Immature natural killer cell (primary cell): ENCODE data around the gene NPB. TPM values are rescaled to one million over a fixed set of nuclear protein-coding genes. Genes with fewer than 3 reads are reported as not detected.

Experiments
- DNase-seq, 3 donors: peaks; one replicate each; pipeline ENCODE4 v3.0.0; 2022; ENCODE audit warnings: mixed read lengths in 1 of 3
- H3K27ac Mint-ChIP-seq, 6 donors: one replicate each; pipeline ENCODE4 v1.8.0; 2020; ENCODE audit warnings: mixed read lengths in 6 of 6, mild to moderate bottlenecking in 5 of 6, inconsistent platforms in 4 of 6, moderate library complexity in 3 of 6
- H3K27me3 Mint-ChIP-seq, 3 donors: one replicate each; pipeline ENCODE4 v1.8.0; 2020 to 2021; ENCODE audit warnings: low read depth in 3 of 3, mild to moderate bottlenecking in 3 of 3, mixed read lengths in 3 of 3, moderate library complexity in 3 of 3, inconsistent platforms in 1 of 3
- H3K36me3 Mint-ChIP-seq, 3 donors: one replicate each; pipeline ENCODE4 v1.8.0; 2020; ENCODE audit warnings: mixed read lengths in 3 of 3, inconsistent platforms in 2 of 3, mild to moderate bottlenecking in 2 of 3
- H3K4me1 Mint-ChIP-seq, 2 donors: one replicate each; pipeline ENCODE4 v1.8.0; 2020; ENCODE audit warnings: inconsistent platforms in 2 of 2, mild to moderate bottlenecking in 2 of 2, mixed read lengths in 2 of 2, moderate library complexity in 1 of 2
- H3K4me3 Mint-ChIP-seq, 5 donors: one replicate each; pipeline ENCODE4 v1.8.0; 2020; ENCODE audit warnings: mild to moderate bottlenecking in 5 of 5, mixed read lengths in 5 of 5, inconsistent platforms in 3 of 5, moderate library complexity in 3 of 5
- H3K9me3 Mint-ChIP-seq, 6 donors: one replicate each; pipeline ENCODE4 v1.8.0; 2020; ENCODE audit warnings: mild to moderate bottlenecking in 6 of 6, mixed read lengths in 6 of 6, inconsistent platforms in 4 of 6, moderate library complexity in 3 of 6
- polyA plus RNA-seq, 3 donors: library from polyadenylated mRNA; unstranded; fragments of 300-500 nt; fragmentation: Illumina TruSeq; gene quantifications; one replicate each; pipeline ENCODE4 v1.2.3, GENCODE V29; 2021

NPB gene
- polyA plus RNA-seq, 3 donors from 2014 or later, result not detected

DNA sequence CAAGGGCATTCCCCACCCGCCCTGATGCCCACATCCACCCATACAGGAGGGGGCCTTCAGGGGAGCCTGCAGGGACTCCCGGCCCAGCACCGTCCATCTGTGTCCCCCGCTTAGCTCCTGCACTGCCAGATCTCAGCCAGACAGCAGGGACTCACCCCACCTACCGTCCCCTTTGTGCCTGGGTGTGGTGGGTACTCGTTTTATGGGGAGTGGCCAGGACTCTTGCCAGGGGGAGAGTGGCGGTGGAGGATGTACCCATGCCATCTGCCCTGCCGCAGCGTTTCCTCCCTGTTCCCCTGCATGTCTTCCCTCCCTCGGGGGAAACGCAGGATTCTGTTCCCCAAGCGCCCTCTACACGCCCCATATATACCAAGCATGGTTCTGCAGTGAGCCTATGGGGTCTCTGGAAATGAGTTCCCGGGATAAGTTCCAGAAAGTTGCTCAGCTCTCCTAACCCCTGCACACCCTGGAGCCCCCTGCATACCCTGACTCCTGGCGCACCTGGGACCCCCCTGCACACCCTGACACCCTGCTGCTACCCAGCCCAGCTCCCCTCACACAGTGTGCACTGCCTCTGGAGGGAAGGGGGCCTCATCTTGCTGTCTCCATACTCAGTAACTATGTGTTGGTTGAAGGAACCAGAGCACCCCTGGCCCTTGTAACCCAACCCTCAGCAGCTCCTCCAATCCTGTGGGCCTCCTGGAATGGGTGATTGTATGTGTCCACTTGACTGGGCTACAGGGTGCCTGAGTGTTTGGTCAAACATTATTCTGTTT is 29.7 kb downstream of the NPB start:
- H3K27ac Mint-ChIP-seq, result no peak overlapping the region
- no peaks in the 10 kb centered on the region for H3K9me3 Mint-ChIP-seq

DNA sequence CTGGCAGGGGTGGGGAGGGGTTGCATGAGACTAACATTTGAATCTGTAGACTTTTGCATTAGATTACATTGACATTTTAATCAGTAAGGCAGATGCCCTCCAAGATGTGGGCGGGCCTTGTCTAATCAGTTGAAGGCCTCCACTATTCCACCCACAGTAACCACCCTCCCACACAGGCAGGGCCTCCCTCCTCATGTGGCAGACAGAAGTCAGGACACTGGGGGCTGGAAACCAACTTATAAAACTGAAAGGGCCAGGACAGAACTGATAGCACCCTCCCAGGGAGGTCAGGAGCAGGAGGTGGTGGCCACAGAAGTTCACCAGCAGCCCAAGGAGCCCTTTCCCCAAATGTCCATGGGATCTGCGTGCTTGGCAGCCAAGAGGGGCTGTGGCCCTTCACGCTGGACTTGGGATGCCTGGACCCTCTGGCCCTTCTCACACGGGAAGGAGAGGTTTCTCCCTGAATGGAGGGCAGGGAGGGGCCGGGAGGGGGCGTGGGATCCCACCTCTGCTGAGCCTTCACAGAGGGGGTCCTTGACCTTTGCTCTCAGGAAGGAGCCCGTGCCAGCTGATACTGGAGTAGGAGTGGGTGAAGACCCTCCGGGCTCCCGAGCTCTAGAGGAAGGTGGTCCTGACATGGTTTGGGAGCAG is 30.4 kb downstream of the NPB start:
- no peak overlapping the region for H3K27ac Mint-ChIP-seq
- H3K4me3 Mint-ChIP-seq, result no peak overlapping the region
- H3K36me3 Mint-ChIP-seq, result no peaks in the 10 kb centered on the region
- no peaks in the 10 kb centered on the region for H3K9me3 Mint-ChIP-seq
- peaks cover 0 to 7% of the 10 kb centered on the region in 2 donors for H3K4me1 Mint-ChIP-seq
- DNase-seq, result no peak
- H3K27me3 Mint-ChIP-seq, result peaks cover 3 to 4% (median 4%) of the 10 kb centered on the region in 3 donors

More for the DNA sequence above, 29.7 kb downstream of the NPB start:
- peaks cover 0 to 5% of the 10 kb centered on the region in 2 donors for H3K4me1 Mint-ChIP-seq
- peaks cover 3 to 6% (median 4%) of the 10 kb centered on the region in 3 donors for H3K27me3 Mint-ChIP-seq
- no peaks in the 10 kb centered on the region for H3K36me3 Mint-ChIP-seq
- DNase-seq, result no peak
- no peak overlapping the region for H3K4me3 Mint-ChIP-seq

DNA sequence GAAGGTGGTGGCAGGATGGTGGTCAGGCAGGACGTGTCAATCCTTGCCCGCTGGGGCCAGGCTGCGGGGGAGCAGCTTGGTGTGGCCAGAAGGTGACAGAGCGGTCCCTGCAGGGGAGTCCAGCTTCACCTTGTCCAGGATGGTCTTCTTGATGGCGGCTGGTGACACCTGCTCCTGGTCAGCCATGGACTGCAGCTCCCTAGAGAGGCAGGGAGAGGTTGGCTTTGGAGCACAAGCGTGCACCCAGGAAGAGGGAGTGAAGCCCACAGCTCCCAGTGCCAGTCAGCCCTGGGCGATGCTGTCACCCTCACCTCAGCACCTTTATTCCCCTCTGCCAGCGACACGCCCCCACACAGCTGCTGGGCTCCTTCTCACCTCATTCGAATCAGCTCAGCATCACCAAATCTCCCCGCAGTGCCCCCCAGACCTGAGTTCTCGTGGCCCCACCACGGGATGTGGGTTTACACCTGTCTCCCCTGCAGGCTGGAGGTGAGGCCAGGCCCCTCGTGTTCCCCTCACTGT is 31.2 kb downstream of the NPB start:
- H3K27me3 Mint-ChIP-seq, result peaks cover 2 to 4% (median 4%) of the 10 kb centered on the region in 3 donors
- H3K27ac Mint-ChIP-seq, result no peak overlapping the region
- no peak for DNase-seq
- no peak overlapping the region for H3K4me3 Mint-ChIP-seq
- peaks cover 0 to 10% of the 10 kb centered on the region in 2 donors for H3K4me1 Mint-ChIP-seq
- H3K36me3 Mint-ChIP-seq, result no peaks in the 10 kb centered on the region
- no peaks in the 10 kb centered on the region for H3K9me3 Mint-ChIP-seq

DNA sequence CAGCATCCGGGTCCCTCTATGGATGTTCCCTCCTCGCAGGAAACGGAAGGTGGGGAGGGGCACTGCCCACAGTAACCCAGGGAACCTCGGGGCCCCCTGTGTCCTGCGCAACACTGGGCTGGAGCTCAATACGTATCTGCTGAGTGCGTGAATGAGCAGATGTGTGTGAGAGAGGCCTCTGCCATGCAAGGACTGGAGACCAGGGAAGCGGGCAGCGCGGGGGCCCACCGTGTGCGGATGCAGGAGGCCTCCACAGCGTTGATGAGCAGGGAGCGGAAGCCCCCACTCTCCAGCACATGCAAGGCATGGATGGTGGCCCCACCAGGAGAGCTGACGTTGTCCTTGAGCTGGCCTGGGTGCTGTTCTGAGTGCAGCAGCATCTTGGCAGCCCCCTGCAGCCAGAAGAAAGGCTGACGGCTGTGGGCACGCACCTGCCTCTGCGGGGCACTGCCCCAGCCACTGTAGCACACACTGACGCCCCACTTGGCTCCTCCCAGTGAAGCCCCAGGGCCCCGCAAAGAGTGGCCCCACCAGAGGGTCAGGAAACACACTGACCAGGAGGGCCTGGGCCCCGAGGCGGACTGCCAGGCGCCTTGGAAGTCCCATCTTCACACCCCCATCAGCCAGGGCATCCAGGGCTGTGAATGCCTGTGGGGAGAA is 32.2 kb downstream of the NPB start:
- no peaks in the 10 kb centered on the region for H3K36me3 Mint-ChIP-seq
- H3K27ac Mint-ChIP-seq, result no peak overlapping the region
- no peak overlapping the region for H3K4me3 Mint-ChIP-seq
- peaks cover 2 to 4% (median 4%) of the 10 kb centered on the region in 3 donors for H3K27me3 Mint-ChIP-seq
- no peaks in the 10 kb centered on the region for H3K9me3 Mint-ChIP-seq
- no peak for DNase-seq
- peaks cover 0 to 10% of the 10 kb centered on the region in 2 donors for H3K4me1 Mint-ChIP-seq

DNA sequence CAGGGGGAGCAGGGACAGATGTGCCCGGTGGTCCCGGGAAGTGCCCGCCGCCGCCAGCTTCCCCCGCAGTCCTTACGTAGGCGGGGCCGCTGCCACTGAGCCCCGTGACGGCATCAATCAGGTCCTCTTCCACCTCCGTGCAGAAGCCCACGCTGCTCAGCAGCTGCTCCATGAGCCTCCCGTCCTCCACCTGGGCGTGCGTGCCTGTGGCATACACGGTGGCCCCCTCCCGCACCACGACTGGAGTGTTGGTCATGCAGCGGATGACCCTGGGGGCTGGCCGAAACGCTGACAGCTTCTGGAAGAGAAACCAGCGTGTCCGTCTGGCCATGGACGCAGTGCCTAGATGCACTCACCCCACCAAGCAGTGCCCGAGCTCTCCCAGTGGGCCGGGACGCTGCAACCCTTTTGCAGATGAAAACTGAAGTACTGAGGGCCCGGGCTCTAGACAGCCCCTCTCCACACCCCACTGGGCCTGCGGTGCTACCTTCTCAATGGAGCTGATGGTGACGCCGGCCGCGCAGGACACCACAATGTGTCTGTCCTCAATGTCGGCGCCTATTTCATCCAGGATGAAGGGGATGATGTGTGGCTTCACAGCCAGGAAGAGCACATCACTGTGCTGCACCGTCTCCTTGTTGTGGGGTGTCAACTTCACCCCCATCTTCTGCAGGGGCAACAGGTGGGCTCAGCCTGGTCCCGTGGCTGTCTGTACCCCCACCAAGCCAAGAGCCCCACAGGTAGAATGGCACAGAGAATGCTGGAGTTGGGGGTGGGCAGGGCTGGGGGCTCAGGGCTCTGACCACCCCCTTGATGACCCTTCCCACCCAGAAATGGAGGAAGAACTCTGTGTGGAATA is 33.0 kb downstream of the NPB start:
- no peak overlapping the region for H3K27ac Mint-ChIP-seq
- H3K4me1 Mint-ChIP-seq, result peaks cover 0 to 10% of the 10 kb centered on the region in 2 donors
- H3K36me3 Mint-ChIP-seq, result no peaks in the 10 kb centered on the region
- H3K27me3 Mint-ChIP-seq, result peaks cover 1 to 4% (median 2%) of the 10 kb centered on the region in 3 donors
- no peak overlapping the region for H3K4me3 Mint-ChIP-seq
- no peaks in the 10 kb centered on the region for H3K9me3 Mint-ChIP-seq
- DNase-seq, result no peak

DNA sequence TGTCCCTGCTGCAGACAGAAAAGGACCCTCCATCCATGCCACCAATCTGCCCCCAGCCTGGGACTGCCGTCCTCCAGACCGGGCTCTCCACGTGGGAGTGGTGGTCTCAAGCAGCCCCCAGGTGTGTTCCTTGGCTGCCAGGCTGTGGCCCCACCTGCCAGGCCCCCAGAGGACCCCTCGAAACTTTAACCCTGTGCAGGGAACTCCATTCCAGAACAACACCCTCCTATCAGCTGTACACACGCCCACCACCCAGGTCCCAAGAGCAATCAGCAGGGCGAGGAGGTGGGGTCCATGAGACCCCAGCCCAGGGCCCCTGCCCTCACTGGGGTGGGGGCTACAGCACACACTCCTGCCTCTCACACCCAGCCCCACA is 33.7 kb downstream of the NPB start:
- Mint-ChIP-seq H3K27me3 (peaks cover 0 to 6% (median 2%) of the 10 kb centered on the region in 3 donors), H3K4me1 (peaks cover 0 to 10% of the 10 kb centered on the region in 2 donors), H3K36me3 (no peaks in the 10 kb centered on the region), H3K4me3 (peak overlapping the region in 4 of 5 donors; percentile 18 to 59 (median 42)), H3K27ac (peak overlapping the region in 1 of 6 donors; percentile 35), H3K9me3 (no peaks in the 10 kb centered on the region)
- DNase-seq, result no peak

DNA sequence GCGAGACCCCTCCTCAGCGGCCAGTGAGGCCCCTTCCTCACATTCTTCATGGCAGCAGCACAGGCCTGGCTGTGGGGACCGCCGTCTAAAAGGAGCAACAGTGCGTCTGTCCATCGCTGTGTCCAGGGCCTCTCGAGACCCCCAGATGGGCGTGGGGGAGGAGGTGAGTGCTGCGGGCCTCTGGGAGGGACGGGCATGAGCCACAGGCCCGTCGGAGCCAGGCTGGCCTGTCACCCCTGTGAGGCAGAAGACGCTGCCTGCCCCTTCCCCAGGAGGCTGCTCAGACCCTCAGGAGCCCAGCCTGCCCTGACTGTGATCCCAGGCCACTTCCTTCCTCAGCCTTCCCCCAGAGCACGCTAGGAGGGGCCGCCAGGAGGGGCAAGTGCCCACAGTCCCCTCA is 37.2 kb downstream of the NPB start:
- no peaks in the 10 kb centered on the region for H3K36me3 Mint-ChIP-seq
- no peak overlapping the region for H3K4me3 Mint-ChIP-seq
- no peaks in the 10 kb centered on the region for H3K9me3 Mint-ChIP-seq
- peaks cover 0 to 10% of the 10 kb centered on the region in 2 donors for H3K4me1 Mint-ChIP-seq
- DNase-seq, result no peak
- H3K27me3 Mint-ChIP-seq, result peaks cover 0 to 7% (median 3%) of the 10 kb centered on the region in 3 donors
- H3K27ac Mint-ChIP-seq, result no peak overlapping the region

DNA sequence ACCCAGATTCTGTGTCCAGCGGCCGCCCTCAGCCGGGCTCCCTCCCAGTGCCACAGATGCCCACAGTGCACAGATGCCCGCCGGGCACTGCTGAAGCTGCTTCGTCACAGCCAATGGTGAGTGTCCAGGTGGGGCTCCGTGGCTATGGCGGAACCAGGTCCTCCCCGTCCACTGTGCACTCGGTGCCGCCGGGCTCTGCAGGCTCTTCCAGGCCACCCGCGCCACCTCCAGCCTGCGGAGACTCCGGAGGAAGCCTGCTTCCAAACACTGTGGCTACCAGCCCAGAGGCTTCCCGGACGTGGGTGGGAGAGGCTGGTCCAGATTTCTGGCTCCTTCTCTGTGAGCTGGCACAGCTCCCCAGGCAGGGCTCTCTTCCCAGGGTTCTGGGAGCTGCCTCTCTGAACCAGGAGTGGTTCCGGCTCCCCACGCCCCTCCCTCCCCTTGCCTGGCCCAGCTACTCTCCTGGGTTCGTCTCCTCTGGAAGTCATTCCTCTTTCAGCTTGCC is 37.9 kb downstream of the NPB start:
- no peak overlapping the region for H3K27ac Mint-ChIP-seq

DNA sequence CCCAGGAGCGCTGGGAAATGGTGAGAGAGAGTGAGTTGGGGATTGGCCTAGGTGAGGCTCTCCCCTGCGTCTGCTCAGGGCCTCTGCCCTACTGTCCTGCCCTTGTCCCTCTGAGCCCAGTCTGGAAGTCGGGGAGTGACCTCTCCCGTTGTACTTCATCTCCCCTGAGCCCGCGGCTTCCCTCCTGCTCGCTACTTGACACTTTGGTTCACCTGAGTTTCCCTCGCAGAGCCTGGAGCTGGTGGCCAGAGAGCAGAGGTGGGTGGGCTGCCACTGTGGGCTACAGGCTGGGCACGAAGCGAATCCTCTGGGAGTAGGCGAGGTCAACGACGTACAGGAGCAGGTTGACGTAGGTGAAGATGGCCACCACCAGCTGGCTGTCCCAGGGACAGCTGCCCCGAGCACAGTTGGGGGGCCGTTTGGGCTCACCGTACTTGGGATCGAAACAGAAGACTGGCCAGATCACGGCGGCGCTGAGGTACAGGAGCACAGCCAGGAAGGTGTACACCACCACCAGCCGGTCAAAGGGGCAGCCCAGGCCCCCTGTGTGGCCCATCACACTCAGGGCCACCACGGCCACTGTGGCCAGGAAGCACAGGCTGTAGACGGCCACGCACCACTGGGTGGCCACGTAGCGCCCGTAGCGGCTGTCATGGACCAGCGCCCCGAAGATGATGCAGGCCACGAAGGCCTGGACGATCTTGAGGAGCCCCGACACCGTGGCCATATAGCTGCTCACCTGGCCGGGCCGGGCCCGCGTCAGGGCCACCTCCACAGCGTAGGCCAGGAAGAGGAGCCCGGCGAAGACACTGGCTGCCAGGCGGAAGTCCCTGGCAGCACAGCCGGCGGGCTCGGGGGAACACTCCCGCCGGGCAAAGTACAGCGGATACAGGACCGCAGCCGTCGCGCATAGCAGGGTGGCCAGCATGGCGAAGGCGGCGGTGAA is 38.8 kb downstream of the NPB start:
- H3K9me3 Mint-ChIP-seq, result no peaks in the 10 kb centered on the region
- H3K27ac Mint-ChIP-seq, result no peak overlapping the region
- H3K4me3 Mint-ChIP-seq, result no peak overlapping the region
- DNase-seq, result no peak
- peaks cover 0 to 7% (median 6%) of the 10 kb centered on the region in 3 donors for H3K27me3 Mint-ChIP-seq
- no peaks in the 10 kb centered on the region for H3K36me3 Mint-ChIP-seq
- H3K4me1 Mint-ChIP-seq, result peaks cover 0 to 10% of the 10 kb centered on the region in 2 donors

More for the DNA sequence above, 37.9 kb downstream of the NPB start:
- Mint-ChIP-seq H3K4me1 (peaks cover 0 to 10% of the 10 kb centered on the region in 2 donors), H3K27me3 (peaks cover 0 to 7% (median 6%) of the 10 kb centered on the region in 3 donors), H3K9me3 (no peaks in the 10 kb centered on the region), H3K4me3 (no peak overlapping the region), H3K36me3 (no peaks in the 10 kb centered on the region)
- no peak for DNase-seq

DNA sequence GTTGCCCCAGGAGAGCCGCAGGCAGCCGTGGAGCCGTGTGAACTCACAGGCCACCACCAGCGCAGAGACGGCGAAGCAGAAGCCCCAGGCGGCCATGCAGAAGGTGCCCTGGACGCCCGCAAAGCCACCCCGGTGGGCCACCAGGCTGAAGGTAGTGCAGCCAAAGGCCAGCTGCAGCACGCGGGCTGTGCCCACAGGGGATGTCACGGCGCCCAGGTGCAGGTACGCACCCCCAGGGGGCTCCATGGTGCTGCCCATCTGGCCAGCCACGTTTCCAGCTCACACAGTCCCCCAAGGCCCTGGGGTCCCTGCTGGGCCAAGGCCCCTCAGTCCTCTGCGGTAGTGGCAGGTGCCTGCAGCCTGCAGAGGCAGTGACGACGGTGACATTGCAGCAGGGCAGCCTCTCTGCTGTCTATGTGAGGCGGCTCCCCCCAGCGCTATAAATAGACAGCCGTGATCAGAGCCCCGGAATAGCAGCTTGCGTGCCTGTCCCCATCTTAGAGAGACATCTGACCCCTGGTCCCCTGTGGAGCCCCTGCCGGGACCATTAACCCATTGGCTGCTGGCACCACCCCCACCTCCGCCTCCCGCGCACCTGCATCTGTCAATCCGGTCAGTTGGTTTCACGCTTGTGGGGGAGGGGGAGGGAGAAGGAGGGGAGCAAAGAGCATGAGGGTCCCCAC is 39.6 kb downstream of the NPB start:
- Mint-ChIP-seq H3K36me3 (no peaks in the 10 kb centered on the region), H3K27ac (no peak overlapping the region), H3K9me3 (no peaks in the 10 kb centered on the region), H3K4me3 (no peak overlapping the region), H3K27me3 (peaks cover 2 to 7% (median 7%) of the 10 kb centered on the region in 3 donors), H3K4me1 (peaks cover 0 to 6% of the 10 kb centered on the region in 2 donors)
- no peak for DNase-seq

DNA sequence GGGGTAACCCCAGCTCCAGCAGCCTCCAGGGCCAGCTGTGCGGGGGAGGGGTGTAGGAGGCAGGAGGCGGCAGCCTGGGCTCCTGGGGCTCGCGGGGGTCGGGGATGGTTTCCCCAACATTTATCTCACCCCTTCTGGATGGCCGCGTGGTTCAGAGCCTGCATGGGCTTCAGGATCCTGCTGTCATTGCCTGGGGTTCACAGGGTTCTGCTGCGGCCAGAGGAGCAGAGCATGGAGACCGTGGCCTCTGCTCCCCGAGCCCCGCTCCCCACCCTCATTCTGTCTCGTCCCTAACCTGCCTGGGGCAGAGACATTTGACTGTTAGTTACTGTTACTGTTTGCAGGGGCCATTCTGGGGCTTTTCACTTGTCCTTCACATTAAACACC is 40.1 kb downstream of the NPB start:
- Mint-ChIP-seq H3K27ac (no peak overlapping the region), H3K27me3 (peaks cover 2 to 7% (median 7%) of the 10 kb centered on the region in 3 donors), H3K4me3 (no peak overlapping the region), H3K9me3 (no peaks in the 10 kb centered on the region), H3K36me3 (no peaks in the 10 kb centered on the region), H3K4me1 (peaks cover 0 to 4% of the 10 kb centered on the region in 2 donors)
- no peak for DNase-seq

DNA sequence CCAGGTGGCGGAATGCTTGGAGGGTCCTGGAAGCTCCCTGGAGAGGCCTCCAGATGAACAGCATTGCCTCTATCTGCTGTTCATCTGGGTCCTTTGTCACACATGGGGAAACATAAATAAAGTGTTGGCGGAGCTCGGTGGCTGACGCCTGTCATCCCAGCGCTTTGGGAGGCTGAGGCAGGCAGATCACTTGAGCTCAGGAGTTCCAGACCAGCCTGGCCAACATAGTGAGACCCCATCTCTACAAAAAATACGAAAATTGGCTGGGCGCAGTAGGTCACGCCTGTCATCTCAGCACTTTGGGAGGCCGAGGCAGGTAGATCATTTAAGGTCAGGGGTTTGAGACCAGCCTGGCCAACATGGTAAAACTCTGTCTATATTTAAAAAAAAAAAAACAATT is 42.8 kb downstream of the NPB start:
- H3K27ac Mint-ChIP-seq, result no peak overlapping the region
- H3K27me3 Mint-ChIP-seq, result peaks cover 2 to 7% (median 7%) of the 10 kb centered on the region in 3 donors
- no peak overlapping the region for H3K4me3 Mint-ChIP-seq

More for the DNA sequence above, 42.8 kb downstream of the NPB start:
- Mint-ChIP-seq H3K9me3 (no peaks in the 10 kb centered on the region), H3K36me3 (no peaks in the 10 kb centered on the region), H3K4me1 (no peaks in the 10 kb centered on the region)
- no peak for DNase-seq
